SKM-1 treated with dmso at 0.1 percent for 144 hours (cell line): ENCODE data around the gene RPS6KC1.
"Not testable (repeated sequence)": the region's sequence is repeated elsewhere in the genome, so short reads cannot be mapped to it uniquely, and the experiment has no call there.

Experiments used
- DNase-seq: peaks from one replicate; lab custom pipeline; 2025; ENCODE audit not compliant: unreplicated experiment; lab: John Stamatoyannopoulos, UW

Gene RPS6KC1

GRCh38 chr1:213274140-213274539, 223.1 kb downstream of the RPS6KC1 start:
- DNase-seq = peak; percentile 39

GRCh38 chr1:213275293-213275692, 224.3 kb downstream of the RPS6KC1 start:
- DNase-seq = no peak

- DNase-seq = no peak
Observed at GRCh38 chr1:213276236-213276635, 225.2 kb downstream of the RPS6KC1 start.

GRCh38 chr1:213277036-213277435, 226.0 kb downstream of the RPS6KC1 start:
- DNase-seq = no peak

GRCh38 chr1:213279410-213279809, 228.4 kb downstream of the RPS6KC1 start:
- DNase-seq = no peak

GRCh38 chr1:213281640-213282301, 230.7 kb downstream of the RPS6KC1 start:
- DNase-seq = no peak

- DNase-seq = no peak
Observed at GRCh38 chr1:213284626-213285025, 233.6 kb downstream of the RPS6KC1 start.

GRCh38 chr1:213286235-213286634, 235.2 kb downstream of the RPS6KC1 start:
- DNase-seq = no peak

- no peak for DNase-seq
Observed at GRCh38 chr1:213287987-213288386, 236.9 kb downstream of the RPS6KC1 start.

GRCh38 chr1:213291526-213291925, 240.5 kb downstream of the RPS6KC1 start:
- no peak for DNase-seq

GRCh38 chr1:213292614-213293013, 241.6 kb downstream of the RPS6KC1 start:
- no peak for DNase-seq

GRCh38 chr1:213295860-213296259, 244.8 kb downstream of the RPS6KC1 start:
- no peak for DNase-seq

- peak; percentile 70 for DNase-seq
Observed at GRCh38 chr1:213296558-213296957, 245.5 kb downstream of the RPS6KC1 start.

- no peak for DNase-seq
Observed at GRCh38 chr1:213297021-213297420, 246.0 kb downstream of the RPS6KC1 start.

- DNase-seq = no peak
Observed at GRCh38 chr1:213300433-213300832, 249.4 kb downstream of the RPS6KC1 start.

GRCh38 chr1:213301524-213301923, 250.5 kb downstream of the RPS6KC1 start:
- DNase-seq = not testable (repeated sequence)

- DNase-seq = no peak
Observed at GRCh38 chr1:213303286-213303685, 252.2 kb downstream of the RPS6KC1 start.

- no peak for DNase-seq
Observed at GRCh38 chr1:213315571-213315970, 264.5 kb downstream of the RPS6KC1 start.

- DNase-seq = not testable (repeated sequence)
Observed at GRCh38 chr1:213318458-213318857, 267.4 kb downstream of the RPS6KC1 start.

GRCh38 chr1:213320191-213320870, 269.3 kb downstream of the RPS6KC1 start:
- no peak for DNase-seq
